ENCODE results near the gene ZFP82. TPM values are rescaled to one million over a fixed set of nuclear protein-coding genes. Genes with fewer than 3 reads are reported as not detected.
A peak's percentile ranks its signal among the peaks of the same experiment; 100 is the strongest.

The ZFP82 gene
- total and polyA plus RNA-seq, 3 donors from 2014 or later = 6.5 to 8.3 (median 6.8) TPM

DNA sequence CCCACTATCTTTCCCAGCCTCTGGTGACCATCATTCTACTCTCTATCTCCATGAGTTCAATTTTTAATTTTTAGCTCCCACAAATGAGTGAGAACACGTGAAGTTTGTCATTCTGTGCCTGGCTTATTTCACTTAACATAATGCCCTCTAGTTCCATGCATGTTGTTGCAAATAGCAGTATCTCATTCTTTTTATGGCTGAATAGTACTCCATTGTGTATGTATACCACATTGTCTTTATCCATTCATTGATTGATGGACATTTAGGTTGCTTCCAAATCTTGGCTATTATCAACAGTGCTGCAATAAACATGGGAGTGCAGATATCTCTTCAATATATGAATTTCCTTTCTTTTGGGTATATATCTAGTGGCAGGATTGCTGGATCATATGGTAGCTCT lies 22.9 kb upstream of the ZFP82 start:
- no peaks in the 10 kb centered on the region for H3K27me3 ChIP-seq
- H3K36me3 ChIP-seq (ENCODE audit: low read depth, missing control alignments) = no peaks in the 10 kb centered on the region
- no peak for DNase-seq
- no peaks in the 10 kb centered on the region for H3K4me1 ChIP-seq
- H3K4me3 ChIP-seq = no peak overlapping the region
- WGBS, 2 donors = 58 to 72% methylated on average over 1 of the region's 1 CpG
- no peak overlapping the region for H3K27ac ChIP-seq
- H3K9me3 ChIP-seq = no peaks in the 10 kb centered on the region
- intact Hi-C loops (cut with DNase I; ENCODE audit: low total_unique reads) = no loop called here
- TF ChIP-seq CTCF (IDR thresholded peaks at IDR 0.05) = no peak
- no peak for TF ChIP-seq POLR2A (IDR thresholded peaks at IDR 0.05)

DNA sequence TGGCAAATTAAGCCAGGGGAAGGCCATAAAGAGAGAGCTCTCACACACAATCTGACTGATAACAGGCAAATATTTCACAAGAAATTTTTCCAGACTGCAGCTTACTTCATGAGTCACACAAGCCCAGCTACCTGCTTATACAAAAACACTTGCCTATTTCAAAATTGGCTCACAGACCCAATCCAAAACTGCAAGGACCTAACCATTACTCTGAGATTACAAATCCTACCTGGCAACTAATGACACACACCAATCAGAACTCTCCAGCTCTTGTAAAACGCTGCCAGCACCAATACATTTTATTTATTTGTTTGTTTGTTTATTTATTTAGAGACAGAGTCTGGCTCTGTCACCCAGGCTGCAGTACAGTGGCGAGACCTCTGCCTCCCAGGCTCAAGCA lies 18.1 kb upstream of the ZFP82 start:
- intact Hi-C loops (cut with DNase I; ENCODE audit: low total_unique reads) = no loop called here
- no peak overlapping the region for H3K27ac ChIP-seq
- 36 to 57% methylated on average over 2 of the region's 2 CpGs for WGBS, 2 donors
- no peak for TF ChIP-seq POLR2A (IDR thresholded peaks at IDR 0.05)
- DNase-seq = no peak
- no peaks in the 10 kb centered on the region for H3K4me1 ChIP-seq
- H3K4me3 ChIP-seq = no peak overlapping the region
- H3K9me3 ChIP-seq = no peaks in the 10 kb centered on the region
- H3K27me3 ChIP-seq = no peaks in the 10 kb centered on the region
- no peaks in the 10 kb centered on the region for H3K36me3 ChIP-seq (ENCODE audit: low read depth, missing control alignments)

DNA sequence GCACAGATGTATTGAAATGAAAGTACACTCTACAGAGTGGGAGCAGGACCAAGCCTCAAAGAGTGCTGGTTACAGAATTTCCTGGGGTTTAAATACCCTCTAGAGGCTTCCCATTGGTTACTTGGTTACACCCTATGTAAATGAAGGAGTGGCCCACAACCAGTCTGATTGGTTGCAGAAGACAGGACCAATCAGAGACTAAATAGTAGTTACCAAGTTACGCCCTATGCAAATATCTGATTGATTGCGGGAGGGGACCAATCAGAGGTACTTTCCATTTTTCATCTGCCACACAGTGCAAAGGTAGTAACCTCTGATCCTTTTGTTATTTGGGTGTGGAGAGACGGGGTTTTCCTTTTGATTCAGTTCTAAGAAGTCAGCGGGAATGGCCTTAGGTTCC lies 5.5 kb upstream of the ZFP82 start:
- DNase-seq = peak; percentile 54
- Histone ChIP-seq H3K9me3 (no peaks in the 10 kb centered on the region), H3K4me1 (no peaks in the 10 kb centered on the region), H3K4me3 (no peak overlapping the region), H3K27me3 (no peaks in the 10 kb centered on the region), H3K27ac (no peak overlapping the region), H3K36me3 (ENCODE audit: low read depth, missing control alignments) (no peaks in the 10 kb centered on the region)
- intact Hi-C loops (cut with DNase I; ENCODE audit: low total_unique reads) = no loop called here
- TF ChIP-seq POLR2A (IDR thresholded peaks at IDR 0.05) (no peak), CTCF (IDR thresholded peaks at IDR 0.05) (no peak)
- WGBS, 2 donors = 68 to 82% methylated on average over 4 of the region's 4 CpGs

DNA sequence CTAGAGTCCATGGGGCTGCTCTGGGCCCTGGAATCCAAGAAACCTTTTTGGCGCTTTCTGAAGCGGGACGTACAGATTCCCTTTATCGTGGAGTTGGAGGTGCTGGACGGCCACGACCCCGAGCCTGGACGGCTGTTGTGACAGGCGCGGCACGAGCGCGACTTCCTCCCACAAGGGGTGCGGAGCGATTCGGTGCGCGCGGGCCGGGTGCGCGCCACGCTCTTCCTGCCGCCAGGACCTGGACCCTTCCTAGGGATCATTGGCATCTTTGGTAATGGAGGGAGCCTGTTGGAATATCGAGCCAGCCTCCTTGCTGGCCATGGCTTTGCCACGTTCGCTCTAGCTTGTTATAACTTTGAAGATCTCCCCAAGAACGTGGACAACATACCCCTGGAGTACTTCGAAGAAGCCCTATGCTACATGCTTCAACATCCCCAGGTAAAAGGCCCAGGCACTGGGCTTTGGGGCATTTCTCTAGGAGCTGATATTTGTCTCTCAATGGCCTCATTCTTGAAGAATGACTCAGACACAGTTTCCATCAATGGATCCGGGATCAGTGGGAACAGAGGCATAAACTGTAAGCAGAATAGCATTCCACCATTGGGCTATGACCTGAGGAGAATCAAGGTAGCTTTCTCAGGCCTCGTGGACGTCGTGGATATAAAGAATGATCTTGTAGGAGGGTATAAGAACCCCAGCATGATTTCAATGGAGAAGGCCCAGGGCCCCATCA lies 3.5 kb upstream of the ZFP82 start:
- TF ChIP-seq POLR2A (IDR thresholded peaks at IDR 0.05) (no peak), CTCF (IDR thresholded peaks at IDR 0.05) (no peak)
- intact Hi-C loops (cut with DNase I; ENCODE audit: low total_unique reads) = no loop called here
- Histone ChIP-seq H3K27ac (peak overlapping the region; percentile 7 to 35), H3K4me1 (peaks cover 9% of the 10 kb centered on the region), H3K36me3 (ENCODE audit: low read depth, missing control alignments) (no peaks in the 10 kb centered on the region), H3K9me3 (no peaks in the 10 kb centered on the region), H3K27me3 (no peaks in the 10 kb centered on the region), H3K4me3 (peak overlapping the region; percentile 43 to 67)
- WGBS, 2 donors = 21 to 23% methylated on average over 33 of the region's 33 CpGs
- no peak for DNase-seq

- TF ChIP-seq CTCF (IDR thresholded peaks at IDR 0.05) (no peak), POLR2A (IDR thresholded peaks at IDR 0.05) (no peak)
- intact Hi-C loops (cut with DNase I; ENCODE audit: low total_unique reads) = no loop called here
- Histone ChIP-seq H3K27me3 (no peaks in the 10 kb centered on the region), H3K4me3 (peak overlapping the region; percentile 43 to 67), H3K9me3 (no peaks in the 10 kb centered on the region), H3K27ac (peak overlapping the region; percentile 7 to 35), H3K4me1 (peaks cover 9% of the 10 kb centered on the region), H3K36me3 (ENCODE audit: low read depth, missing control alignments) (no peaks in the 10 kb centered on the region)
- WGBS, 2 donors = 11% methylated on average over 30 to 32 of the region's 61 CpGs
- DNase-seq = peak; percentile 58
Measured at GRCh38 chr19:36420961-36421748, 2.7 kb upstream of the ZFP82 start.

All from testis (tissue), 3 donors.